NOMO-1 treated with DMSO at 0.1 percent for 48 hours (cell line): ENCODE results near the gene GPI.
A peak's percentile ranks its signal among the peaks of the same experiment; 100 is the strongest.

Experiments used
- DNase-seq: peaks from one replicate; lab custom pipeline; 2025; ENCODE audit not compliant: unreplicated experiment; lab: John Stamatoyannopoulos, UW

The GPI gene

DNA sequence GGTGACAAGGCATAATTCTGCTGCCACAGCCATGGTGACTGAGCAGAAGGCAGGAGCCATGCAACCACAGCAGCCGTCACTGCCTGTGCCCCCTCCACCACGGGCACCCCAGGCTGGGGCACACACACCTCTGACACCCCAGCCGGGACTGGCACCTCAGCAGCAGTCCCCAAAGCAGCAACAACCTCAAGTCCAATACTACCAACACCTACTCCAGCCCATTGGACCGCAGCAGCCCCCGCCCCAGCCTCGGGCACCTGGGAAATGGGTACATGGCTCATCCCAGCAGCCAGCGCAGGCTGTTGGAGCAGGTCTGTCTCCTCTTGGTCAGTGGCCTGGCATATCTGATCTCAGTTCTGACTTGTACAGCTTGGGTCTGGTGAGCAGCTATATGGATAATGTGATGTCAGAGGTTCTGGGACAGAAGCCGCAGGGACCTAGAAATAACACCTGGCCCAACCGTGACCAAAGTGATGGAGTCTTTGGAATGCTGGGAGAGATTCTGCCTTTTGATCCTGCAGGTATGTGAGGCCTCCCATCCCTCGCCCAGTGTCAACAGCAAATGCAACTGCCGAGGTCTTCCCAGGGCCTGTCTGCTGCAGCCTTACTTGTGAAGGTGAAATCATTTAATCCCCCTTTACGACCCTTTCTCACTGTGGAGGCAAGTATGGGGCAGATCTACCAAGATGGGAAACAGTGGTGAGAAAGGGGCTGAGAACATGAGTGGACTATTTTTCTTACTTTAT lies 22.9 kb upstream of the GPI start:
- no peak for DNase-seq

DNA sequence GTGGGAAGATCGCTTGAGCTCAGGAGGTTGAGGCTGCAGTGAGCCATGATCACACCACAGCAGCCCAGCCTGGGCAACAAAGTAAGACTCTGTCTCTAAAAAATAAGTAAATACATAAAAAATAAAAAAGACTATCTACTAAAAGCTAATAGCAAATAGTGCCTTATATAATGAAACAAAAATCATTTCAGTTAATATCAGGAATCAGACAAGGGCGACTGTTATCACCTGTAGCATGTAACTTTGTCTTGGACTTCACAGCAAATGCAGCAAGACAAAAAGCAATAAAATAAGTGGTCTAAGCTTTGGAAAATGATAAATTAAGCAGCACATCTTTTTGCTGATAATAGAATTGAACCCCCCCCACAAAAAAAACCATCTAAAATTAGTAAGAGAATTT lies 21.2 kb upstream of the GPI start:
- no peak for DNase-seq

DNA sequence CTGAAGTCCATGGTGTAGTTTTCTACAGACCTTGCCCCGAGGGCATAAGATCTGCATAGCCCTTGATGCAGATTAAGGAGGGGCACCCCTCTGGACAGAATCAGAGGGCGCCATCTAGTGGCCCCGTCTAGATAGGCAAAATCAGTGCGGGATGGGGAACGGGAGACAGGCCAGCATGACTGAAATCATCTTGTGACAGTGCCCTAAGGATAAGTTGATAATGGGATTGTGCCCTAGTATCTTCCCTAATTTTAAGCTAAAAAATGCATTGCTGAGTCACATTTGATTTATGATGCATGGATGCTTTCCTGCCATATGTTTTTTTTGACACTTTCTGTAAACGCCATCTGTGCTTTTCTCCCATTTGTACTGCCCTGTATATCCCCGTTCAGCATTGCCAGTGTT lies 19.0 kb upstream of the GPI start:
- DNase-seq: peak; percentile 4

DNA sequence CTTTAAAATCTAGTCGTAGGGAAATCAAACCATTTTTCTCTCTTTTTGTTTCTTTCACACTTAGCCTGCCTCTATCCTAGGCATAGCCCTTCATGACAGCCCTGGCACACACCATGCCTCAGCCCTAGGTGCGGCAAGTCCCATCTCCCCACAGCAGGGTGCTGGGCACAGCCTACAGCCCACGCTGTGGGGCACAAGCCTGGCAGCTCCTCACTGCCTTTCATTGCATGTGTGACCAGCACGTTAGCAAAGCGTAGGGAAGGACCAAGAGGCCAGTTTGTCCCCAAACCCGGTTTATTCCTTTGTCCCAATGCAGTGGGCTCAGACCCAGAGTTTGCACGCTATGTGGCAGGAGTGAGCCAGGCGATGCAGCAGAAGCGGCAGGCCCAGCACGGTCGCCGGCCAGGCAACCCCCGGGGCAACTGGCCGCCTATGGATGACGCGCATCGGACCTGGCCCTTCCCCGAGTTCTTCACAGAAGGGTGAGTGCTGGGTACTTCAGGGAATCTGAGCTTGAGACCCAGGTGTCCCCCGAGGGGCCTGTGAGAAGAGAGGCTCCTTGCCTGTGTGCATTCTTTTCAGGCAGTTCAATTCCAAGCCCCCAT lies 17.3 kb upstream of the GPI start:
- no peak for DNase-seq

DNA sequence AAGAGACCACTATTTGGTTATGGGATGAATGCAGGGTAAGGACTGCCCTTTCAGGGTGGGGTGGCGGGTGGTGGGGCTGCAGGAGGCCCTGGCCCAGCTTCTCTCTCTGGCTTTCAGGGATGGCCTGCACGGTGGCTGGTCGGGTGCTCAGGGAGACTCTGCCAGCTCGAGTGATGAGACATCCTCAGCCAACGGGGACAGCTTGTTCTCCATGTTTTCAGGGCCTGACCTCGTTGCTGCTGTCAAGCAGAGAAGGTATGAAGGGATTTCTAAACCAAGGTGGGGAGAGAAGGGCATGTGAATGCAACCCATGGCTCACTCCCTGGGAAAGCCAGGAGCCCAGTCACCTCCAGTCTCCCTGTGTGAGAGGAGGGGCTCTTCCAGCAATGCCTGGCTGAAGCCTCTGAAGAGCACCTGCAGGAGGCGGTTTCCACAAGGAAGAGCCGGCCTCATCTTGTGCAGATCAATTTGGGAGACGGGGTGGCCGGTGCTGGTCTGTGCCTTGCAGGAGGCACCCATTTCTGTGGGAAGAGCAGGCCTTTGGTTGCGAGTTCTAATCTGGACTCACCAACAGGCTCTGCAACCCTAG lies 16.0 kb upstream of the GPI start:
- DNase-seq: no peak

DNA sequence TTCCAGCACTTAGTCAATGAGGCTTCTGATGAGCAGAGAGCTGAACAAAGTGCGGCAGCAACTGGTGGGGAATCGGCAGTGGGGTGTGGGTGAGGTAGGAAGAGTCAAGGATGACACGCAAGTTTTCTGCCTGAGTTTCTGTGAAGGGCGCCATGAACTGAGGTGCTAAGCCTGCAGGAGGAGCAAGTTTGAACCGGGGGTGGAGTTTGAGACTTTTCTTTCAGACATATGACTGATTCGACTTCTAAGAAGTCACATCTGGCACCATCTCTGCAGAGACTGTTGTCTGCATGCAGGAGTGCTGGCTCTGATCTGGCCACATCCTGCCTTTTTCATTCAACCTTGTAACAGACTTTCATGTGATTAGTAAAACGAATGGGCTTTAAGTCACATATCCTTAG lies 14.8 kb upstream of the GPI start:
- DNase-seq: no peak

DNA sequence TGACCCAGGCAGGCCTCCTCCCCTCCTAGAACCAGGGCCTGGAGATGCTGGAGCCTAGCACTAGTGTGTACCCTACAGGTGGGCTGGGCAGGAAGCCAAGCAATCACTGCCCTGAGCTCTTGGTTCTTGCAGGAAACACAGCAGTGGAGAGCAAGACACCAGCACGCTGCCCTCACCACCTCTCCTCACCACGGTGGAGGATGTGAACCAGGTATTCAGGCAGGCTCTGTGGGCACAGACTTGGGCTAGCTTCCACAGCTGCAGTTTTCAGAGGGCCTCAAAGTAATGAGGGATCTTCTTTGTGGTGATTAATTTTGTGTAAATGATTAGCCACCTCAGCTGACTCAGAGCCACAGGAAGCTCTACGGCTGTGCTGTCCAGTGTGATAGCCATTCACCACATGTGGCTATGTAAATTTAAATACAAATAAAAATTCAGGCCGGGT lies 13.6 kb upstream of the GPI start:
- no peak for DNase-seq

DNA sequence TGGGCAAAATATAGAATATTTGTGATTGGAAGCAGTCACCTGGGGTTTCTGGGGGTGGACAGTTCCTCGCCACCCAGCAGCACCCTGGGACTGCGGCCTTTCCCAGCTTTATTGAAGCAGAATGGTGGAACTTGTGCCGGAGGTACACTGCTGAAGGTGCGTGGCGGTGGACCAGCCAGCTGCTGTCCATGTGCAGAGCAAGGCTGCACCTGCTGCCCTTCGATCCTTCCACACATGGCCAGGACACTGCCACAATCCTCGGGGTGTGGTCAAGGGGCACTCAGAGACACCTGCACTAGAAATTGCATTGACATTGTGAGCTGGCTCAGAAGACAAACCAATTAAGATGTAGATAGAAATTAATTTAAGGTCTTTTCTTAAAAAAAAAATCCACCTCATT lies 11.4 kb upstream of the GPI start:
- DNase-seq: no peak

DNA sequence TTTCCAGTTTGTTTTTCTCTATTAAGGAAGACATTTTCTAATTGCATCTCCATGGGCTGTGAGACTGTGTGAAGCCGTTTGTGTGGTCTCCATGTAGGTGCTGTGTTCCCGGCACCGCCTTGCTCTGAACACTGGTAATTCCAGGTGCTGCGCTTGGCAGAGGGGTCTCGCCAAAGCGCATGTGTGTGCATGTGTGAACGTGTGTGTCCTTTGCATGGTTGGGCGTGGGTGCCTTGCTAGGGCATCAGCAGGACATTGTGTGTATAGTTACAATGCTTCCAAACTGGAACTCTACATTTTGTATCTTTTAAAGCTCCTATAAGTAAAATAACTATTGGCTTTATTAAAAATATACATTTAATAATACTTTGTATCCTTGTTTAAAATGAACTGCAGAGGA lies 9.8 kb upstream of the GPI start:
- no peak for DNase-seq

DNA sequence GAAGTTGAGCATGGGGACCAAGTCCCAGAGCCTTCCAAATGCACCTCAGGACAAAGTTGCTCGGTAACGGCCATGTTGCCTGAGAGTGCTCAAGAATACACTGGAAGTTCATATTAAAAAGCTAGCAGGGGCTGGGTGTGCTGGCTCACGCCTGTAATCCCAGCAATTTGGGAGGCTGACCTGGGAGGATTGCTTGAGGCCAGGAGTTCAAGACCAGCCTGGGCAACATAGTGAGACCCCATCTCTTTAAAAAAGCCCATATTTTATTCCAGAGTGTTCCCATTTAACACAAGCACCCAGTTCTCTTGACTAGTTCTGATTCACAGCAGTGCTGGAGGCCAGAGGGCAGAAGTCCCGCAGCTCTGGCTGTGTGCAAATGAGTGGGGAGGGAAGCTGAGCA lies 8.1 kb upstream of the GPI start:
- no peak for DNase-seq

DNA sequence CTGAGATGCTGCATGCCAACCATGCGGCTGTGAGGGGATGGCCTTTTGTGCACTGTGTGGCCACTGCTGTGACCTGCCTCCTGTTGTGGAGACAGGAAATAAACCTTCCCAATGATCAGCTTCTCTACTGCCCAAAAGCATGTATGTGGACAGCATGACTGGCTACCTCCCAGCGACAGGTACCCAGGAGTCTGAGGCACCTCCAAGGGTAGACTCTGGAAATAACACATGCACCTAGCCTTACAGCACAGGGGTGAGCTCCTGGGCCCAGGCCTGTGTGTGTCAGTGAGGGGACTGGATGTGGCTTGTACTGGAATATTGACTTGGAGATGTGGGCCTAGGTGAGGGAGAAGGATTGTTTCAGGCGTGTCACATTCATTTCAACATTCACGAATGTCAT lies 7.6 kb upstream of the GPI start:
- DNase-seq: no peak

DNA sequence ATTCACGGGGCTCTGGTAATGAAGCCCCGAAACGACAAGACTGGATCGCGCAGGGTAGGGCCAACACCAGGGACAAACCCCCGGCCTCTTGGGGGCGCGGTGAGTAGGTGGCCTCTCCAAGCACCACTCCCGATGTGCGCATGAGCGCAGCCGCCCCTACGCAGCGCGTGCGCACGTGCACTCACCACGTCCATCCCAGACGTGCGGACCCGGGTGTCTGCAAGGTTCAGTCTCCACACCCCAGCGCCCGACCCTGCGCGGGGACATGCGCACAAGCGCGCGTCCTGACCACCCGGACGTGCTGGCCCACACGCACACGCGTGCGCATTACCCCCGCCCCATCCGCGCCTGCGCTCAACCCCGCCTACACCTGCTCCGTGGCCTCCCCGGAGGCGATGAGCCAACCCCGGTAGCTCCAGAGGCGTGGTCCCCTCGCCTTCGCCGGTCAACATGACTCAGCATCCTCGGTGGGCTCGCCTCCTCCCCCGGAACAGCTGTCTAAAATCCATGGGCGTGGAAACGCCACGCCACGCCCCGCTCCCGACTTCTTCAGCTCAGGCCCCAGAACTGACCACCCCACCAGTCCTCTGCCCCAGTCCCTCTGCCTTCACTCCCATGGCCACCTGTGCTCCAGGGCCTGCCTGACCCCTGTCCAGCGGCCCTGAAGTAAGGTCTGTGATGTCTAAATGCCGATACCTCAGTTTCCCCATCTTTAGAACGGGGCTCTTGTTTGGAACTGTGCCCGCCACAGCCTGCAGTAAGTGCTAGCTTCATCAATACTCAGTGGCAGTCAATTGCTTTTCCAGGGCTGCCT lies 5.6 kb upstream of the GPI start:
- DNase-seq: peak; percentile 90

DNA sequence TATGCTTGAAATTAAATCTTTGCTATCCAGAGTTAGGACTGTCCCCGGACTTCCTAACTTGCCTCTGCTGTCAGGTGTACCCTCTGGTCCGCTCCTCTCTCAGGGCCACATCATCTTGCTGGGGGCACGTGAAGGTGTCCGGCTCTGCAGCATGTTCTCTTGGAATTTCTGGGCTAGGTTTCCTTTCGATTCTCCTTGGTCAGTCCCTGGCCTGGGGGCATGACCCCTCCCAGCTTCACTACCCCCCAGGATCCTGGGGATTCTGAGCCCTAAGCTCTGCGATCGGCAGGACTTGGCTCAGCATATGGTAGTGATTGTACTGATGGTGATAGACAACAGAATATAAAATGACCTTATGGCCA lies 5.1 kb upstream of the GPI start:
- no peak for DNase-seq

DNA sequence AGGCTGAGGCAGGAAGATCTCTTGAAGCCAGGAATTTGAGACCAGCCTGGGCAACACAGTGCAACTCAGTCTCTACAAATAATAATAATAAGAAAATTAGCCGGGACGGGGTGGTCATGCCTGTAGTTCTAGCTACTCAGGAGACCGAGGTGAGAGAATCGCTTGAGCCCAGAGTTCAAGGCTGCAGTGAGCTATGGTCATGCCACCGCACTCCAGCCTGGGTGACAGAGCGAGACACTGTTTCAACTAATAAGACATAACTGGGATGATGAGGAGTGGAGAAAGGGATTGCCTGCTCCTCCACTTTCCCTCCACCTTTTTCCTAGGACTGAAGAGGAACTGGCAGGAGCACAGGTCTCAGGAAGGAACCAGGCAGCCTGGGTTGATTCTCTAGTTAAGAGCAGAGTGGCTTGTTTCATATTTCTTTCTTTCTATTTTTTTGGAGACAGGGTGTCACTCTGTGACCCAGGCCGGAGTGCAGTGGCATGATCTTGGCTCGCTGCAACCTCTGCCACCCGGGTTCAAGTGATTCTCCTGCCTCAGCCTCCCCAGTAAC lies 4.6 kb upstream of the GPI start:
- no peak for DNase-seq

DNA sequence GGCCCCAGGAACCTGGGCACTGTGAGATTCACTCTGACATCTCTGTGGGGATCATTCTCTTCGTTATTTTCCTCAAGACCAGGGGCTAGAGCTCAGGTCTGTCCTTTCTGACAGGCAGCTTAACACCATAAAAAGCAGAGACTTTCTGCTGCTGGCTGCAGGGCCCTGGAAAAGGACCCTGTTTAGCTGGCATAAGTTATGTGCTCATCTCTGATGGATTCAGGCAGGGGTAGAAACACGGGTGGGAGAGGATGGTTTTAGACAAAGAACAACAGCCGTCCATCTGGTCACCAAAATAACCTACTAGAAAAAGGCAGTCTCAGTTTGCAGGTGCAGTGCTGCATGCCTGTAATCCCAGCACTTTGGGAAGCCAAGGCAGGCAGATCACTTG lies 2.3 kb upstream of the GPI start:
- DNase-seq: no peak

DNA sequence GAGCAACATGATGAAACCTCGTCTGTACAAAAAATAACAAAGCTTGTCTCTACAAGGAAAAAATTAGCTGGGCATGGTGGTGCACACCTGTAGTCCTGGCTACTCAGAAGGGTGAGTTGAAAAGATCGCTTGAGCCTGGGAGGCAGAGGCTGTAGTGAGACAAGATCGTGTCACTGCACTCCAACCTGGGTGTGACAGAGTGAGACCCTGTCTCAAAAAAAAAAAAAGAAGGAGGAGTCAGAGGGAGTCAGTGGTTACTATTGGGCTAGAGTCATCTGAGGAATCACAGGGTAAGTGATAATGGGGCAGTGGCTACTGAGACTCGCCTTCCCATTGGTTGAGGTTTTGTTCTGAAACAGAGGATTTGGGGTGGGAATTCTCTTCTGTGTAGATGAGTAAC lies 1.9 kb upstream of the GPI start:
- DNase-seq: no peak

DNA sequence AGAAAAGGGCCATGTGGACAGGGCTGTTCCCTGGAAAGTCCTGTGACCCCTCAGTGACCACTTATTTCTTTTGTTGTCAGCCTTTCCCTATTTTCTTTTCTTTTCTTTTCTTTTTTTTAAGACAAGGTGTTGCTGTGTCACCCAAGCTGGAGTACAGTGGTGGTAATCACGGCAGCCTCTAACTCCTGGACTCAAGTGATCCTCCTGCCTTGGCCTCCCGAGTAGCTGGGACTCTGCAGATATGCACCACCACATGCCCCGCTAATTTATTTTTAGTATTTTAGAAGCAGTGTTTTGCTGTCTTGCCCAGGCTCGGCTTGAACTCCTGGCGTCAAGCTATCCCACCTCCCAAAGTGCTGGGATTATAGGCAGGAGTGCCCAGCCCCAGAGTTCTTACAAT lies 1.1 kb upstream of the GPI start:
- DNase-seq: no peak

DNA sequence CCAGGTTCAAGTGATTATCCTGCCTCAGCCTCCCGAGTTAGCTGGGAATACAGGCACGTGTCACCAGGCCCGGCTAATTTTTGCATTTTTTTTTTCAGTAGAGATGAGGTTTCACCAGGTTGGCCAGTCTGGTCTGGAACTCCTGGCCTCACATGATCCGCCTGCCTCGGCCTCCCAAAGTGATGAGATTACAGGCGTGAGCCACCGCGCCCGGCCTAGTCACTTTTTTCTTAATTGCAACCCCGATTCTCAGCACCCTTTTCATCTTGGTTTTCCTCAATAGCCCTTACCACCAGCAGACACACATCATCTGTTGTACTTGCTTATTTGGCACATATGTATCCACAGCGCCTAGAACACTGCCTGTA lies 550 bp upstream of the GPI start:
- DNase-seq: no peak

DNA sequence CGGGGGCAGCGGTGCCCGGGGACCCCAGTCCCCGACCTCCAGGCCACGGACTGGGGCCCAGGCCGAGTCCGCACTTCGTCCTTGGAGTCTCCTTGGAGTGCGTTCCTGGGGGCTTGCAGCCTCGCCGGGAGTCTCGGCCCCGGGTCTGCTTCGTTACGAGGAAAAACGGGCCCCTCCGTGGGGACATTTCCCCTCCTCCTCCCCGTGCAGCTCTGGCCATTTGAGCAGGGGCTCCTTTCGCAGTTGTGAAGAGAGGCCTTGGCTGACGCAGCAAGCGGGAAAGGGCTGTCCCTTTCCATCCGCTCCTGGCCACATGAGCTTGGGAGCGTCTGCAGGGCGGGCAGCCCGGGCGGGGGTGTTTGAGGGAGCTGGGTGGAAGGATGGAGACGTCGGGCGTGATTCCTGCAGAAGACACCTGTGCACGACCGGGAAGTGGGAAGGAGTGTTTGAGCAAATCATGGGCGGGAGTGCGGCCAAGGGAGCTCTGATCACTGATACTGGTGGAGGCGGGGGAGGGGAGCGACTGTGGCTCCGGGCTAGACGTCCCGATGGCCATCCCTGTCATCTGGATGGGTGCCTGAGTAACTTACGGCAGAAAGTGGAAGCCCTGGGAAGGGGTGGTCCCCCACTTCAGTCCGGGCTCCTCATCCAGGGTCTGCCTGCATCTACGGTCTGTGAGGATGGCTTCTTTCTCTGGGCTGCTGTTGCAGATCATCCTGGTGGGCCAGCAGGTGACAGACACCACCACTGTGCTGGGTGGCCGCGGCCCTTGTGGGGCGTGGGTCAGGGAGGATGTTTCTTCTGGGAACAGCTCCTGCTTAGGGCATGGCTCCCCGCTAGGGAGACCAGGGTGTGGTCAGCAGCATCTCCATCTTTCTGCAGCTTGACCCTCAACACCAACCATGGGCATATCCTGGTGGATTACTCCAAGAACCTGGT lies 736 bp downstream of the GPI start:
- no peak for DNase-seq

DNA sequence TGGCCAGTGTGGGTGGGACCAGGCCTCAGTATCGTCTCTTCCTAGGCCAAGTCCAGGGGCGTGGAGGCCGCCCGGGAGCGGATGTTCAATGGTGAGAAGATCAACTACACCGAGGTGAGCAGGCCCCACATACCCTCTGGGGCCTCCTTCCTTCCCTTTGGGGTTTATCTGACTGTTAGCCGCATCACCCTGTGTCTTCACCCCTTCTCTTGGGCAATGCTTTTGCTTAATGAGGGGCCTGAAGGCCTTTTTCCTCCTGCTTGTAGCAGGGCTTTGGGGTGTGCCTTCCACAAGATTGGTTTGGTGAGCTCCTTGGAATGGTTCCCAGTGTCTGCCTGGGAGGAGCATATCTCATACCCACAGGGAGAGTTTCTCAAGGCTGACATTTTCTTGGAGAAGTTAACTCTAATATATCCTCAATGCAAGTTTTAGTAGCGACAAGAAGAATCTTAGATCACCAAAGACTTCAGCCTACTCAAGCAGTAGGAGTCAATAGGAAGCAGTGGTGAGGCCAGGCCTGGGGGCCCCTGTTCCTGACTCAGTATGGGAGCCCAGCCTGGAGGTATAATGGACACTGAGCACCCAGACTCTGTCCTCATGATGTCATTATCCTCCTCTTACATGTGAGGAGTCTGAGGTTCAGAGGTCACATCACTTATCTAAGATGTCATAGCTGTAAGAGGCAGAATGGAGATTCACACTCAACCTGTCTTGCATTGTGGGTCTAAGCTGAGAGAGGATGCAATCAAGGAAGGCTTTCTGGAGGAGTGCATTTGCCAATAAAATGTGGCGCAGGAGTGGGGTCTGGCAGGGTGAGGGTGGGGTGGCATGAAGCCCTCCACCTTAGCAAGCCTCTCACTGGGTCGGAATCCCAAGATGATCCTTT lies 2.0 kb downstream of the GPI start:
- peak; percentile 62 for DNase-seq
